CD1c-positive myeloid dendritic cell (primary cell): ENCODE data around the gene SLC47A2.

ENCODE experiments used
- DNase-seq: peaks from one replicate; pipeline ENCODE4 v3.0.0-alpha.2; 2016; ENCODE audit errors: extremely low spot score

Gene SLC47A2

GRCh38 chr17:19726631-19727376 is 10.4 kb upstream of the SLC47A2 start:
- peak; percentile 70 for DNase-seq

GRCh38 chr17:19725486-19725885 is 9.1 kb upstream of the SLC47A2 start:
- peak; percentile 87 for DNase-seq

GRCh38 chr17:19724501-19725420 is 8.4 kb upstream of the SLC47A2 start:
- peak; percentile 94 for DNase-seq

GRCh38 chr17:19723964-19724363 is 7.6 kb upstream of the SLC47A2 start:
- no peak for DNase-seq

- DNase-seq, result no peak
Measured at GRCh38 chr17:19720631-19721426, 4.4 kb upstream of the SLC47A2 start.

GRCh38 chr17:19720210-19720475 is 3.8 kb upstream of the SLC47A2 start:
- DNase-seq, result no peak

GRCh38 chr17:19719355-19720209 is 3.2 kb upstream of the SLC47A2 start:
- no peak for DNase-seq

- no peak for DNase-seq
Measured at GRCh38 chr17:19718613-19719354, 2.4 kb upstream of the SLC47A2 start.

- DNase-seq, result no peak
Measured at GRCh38 chr17:19718041-19718612, 1.7 kb upstream of the SLC47A2 start.

- DNase-seq, result no peak
Measured at GRCh38 chr17:19717411-19717908, 1.1 kb upstream of the SLC47A2 start.

GRCh38 chr17:19717031-19717360 is 612 bp upstream of the SLC47A2 start:
- DNase-seq, result no peak

GRCh38 chr17:19714542-19715411 is 1.6 kb downstream of the SLC47A2 start:
- DNase-seq, result no peak

GRCh38 chr17:19713901-19714361 is 2.5 kb downstream of the SLC47A2 start:
- no peak for DNase-seq

GRCh38 chr17:19713462-19713861 is 2.9 kb downstream of the SLC47A2 start:
- no peak for DNase-seq

GRCh38 chr17:19712436-19713004 is 3.9 kb downstream of the SLC47A2 start:
- DNase-seq, result no peak

GRCh38 chr17:19709841-19710240 is 6.5 kb downstream of the SLC47A2 start:
- no peak for DNase-seq

GRCh38 chr17:19708431-19709175 is 7.8 kb downstream of the SLC47A2 start:
- no peak for DNase-seq

GRCh38 chr17:19707728-19708221 is 8.6 kb downstream of the SLC47A2 start:
- DNase-seq, result no peak
